Endothelial cell of hepatic sinusoid (primary cell): ENCODE results near the gene TMX1.
"Not testable (repeated sequence)": the region's sequence is repeated elsewhere in the genome, so short reads cannot be mapped to it uniquely, and the experiment has no call there.

Source experiments
- in situ Hi-C: cut with HindIII; loops from 2 replicates; pipeline ENCODE4 v1.10.0; 2017; ENCODE audit warnings: low sequenced_read_pairs

TMX1 gene

GRCh38 chr14:51239813-51240803 is at the start of gene TMX1:
TMX1 (plus strand) TSS chr14:51240247; CDS start chr14:51240293, 46 bp downstream.
- in situ Hi-C loops, result no loop called here

GRCh38 chr14:51201890-51202289 is 38.2 kb upstream of the TMX1 start:
- in situ Hi-C loops, result no loop called here

- in situ Hi-C loops, result no loop called here
Measured at GRCh38 chr14:51202914-51203665, 37.0 kb upstream of the TMX1 start.

- in situ Hi-C loops, result no loop called here
Measured at GRCh38 chr14:51203881-51204280, 36.2 kb upstream of the TMX1 start.

GRCh38 chr14:51205486-51205885 is 34.6 kb upstream of the TMX1 start:
- in situ Hi-C loops, result no loop called here

GRCh38 chr14:51206462-51206861 is 33.6 kb upstream of the TMX1 start:
- in situ Hi-C loops, result no loop called here

GRCh38 chr14:51207621-51208020 is 32.4 kb upstream of the TMX1 start:
- in situ Hi-C loops, result no loop called here

- in situ Hi-C loops, result no loop called here
Measured at GRCh38 chr14:51208982-51209381, 31.1 kb upstream of the TMX1 start.

GRCh38 chr14:51209457-51209856 is 30.6 kb upstream of the TMX1 start:
- in situ Hi-C loops, result no loop called here

GRCh38 chr14:51210594-51210993 is 29.5 kb upstream of the TMX1 start:
- in situ Hi-C loops, result no loop called here

GRCh38 chr14:51211149-51211548 is 28.9 kb upstream of the TMX1 start:
- in situ Hi-C loops, result no loop called here

- in situ Hi-C loops, result no loop called here
Measured at GRCh38 chr14:51216602-51217001, 23.4 kb upstream of the TMX1 start.

- in situ Hi-C loops, result no loop called here
Measured at GRCh38 chr14:51219473-51220448, 20.3 kb upstream of the TMX1 start.

GRCh38 chr14:51223463-51223862 is 16.6 kb upstream of the TMX1 start:
- in situ Hi-C loops, result not testable (repeated sequence)

- in situ Hi-C loops, result no loop called here
Measured at GRCh38 chr14:51224551-51224950, 15.5 kb upstream of the TMX1 start.

GRCh38 chr14:51225751-51226150 is 14.3 kb upstream of the TMX1 start:
- in situ Hi-C loops, result no loop called here

- in situ Hi-C loops, result no loop called here
Measured at GRCh38 chr14:51228391-51228790, 11.7 kb upstream of the TMX1 start.

- in situ Hi-C loops, result no loop called here
Measured at GRCh38 chr14:51228890-51229289, 11.2 kb upstream of the TMX1 start.

GRCh38 chr14:51236314-51236713 is 3.7 kb upstream of the TMX1 start:
- in situ Hi-C loops, result no loop called here

- in situ Hi-C loops, result no loop called here
Measured at GRCh38 chr14:51240804-51241380, 845 bp downstream of the TMX1 start.
